H9 (cell line): Measurements from ENCODE around the gene TRAF3. TPM values are rescaled to one million over a fixed set of nuclear protein-coding genes. Genes with fewer than 3 reads are reported as not detected.

Source experiments
- DNase-seq: peaks from one replicate; pipeline ENCODE4 v3.0.0-alpha.2; 2017
- H2AFZ ChIP-seq: one replicate; pipeline ENCODE4 v1.6.1; 2013; ENCODE audit warnings: mild to moderate bottlenecking, low read length, control low read depth, moderate library complexity
- H2AK5ac ChIP-seq: 2 replicates; pipeline ENCODE4 v1.6.1; 2013; ENCODE audit warnings: low read length, control low read depth, mixed read lengths; ENCODE audit not compliant: insufficient read length
- H2BK120ac ChIP-seq: one replicate; pipeline ENCODE4 v1.6.1; 2013; ENCODE audit warnings: low read depth, mild to moderate bottlenecking, low read length, control low read depth, inconsistent platforms; ENCODE audit not compliant: poor library complexity, severe bottlenecking
- H2BK12ac ChIP-seq: 2 replicates; pipeline ENCODE4 v1.6.1; 2013; ENCODE audit warnings: low read length, control low read depth, mixed read lengths, low read depth; ENCODE audit not compliant: insufficient read length
- H2BK15ac ChIP-seq: 2 replicates; pipeline ENCODE4 v1.6.1; 2013; ENCODE audit warnings: low read depth, low read length, control low read depth
- H2BK20ac ChIP-seq: one replicate; pipeline ENCODE4 v1.6.1; 2013; ENCODE audit warnings: low read depth, mild to moderate bottlenecking, low read length, control low read depth, inconsistent platforms; ENCODE audit not compliant: poor library complexity, severe bottlenecking
- H2BK5ac ChIP-seq: 2 replicates; pipeline ENCODE4 v1.6.1; 2013; ENCODE audit warnings: low read length, control low read depth, mixed read lengths; ENCODE audit not compliant: insufficient read length
- H3K14ac ChIP-seq: 2 replicates; pipeline ENCODE4 v1.6.1; 2013; ENCODE audit warnings: low read length, control low read depth; ENCODE audit not compliant: insufficient read depth
- H3K18ac ChIP-seq: 2 replicates; pipeline ENCODE4 v1.6.1; 2013; ENCODE audit warnings: low read depth, mild to moderate bottlenecking, mixed read lengths, low read length, control low read depth; ENCODE audit not compliant: insufficient read length
- H3K23ac ChIP-seq: 2 replicates; pipeline ENCODE4 v1.6.1; 2013; ENCODE audit warnings: low read length, control low read depth, mixed read lengths, low read depth; ENCODE audit not compliant: insufficient read length
- H3K23me2 ChIP-seq: 2 replicates; pipeline ENCODE4 v1.6.1; 2013; ENCODE audit warnings: low read depth, mild to moderate bottlenecking, mixed read lengths, low read length, control low read depth; ENCODE audit not compliant: insufficient read length, poor library complexity, severe bottlenecking
- H3K27ac ChIP-seq: 2 replicates; pipeline ENCODE4 v1.5.1; 2013; ENCODE audit warnings: low read length, control low read depth, mixed read lengths, low read depth; ENCODE audit not compliant: insufficient read length
- H3K27me3 ChIP-seq: 2 replicates; pipeline ENCODE4 v1.6.1; 2013; ENCODE audit warnings: low read length, control low read depth, inconsistent platforms; ENCODE audit not compliant: insufficient read depth
- H3K4ac ChIP-seq: 2 replicates; pipeline ENCODE4 v1.6.1; 2013; ENCODE audit warnings: low read depth, mild to moderate bottlenecking, control low read depth, inconsistent platforms, low read length, moderate library complexity
- H3K4me1 ChIP-seq: 2 replicates; pipeline ENCODE4 v1.6.1; 2013; ENCODE audit warnings: low read length, control low read depth, inconsistent platforms; ENCODE audit not compliant: insufficient read depth
- H3K4me2 ChIP-seq: 2 replicates; pipeline ENCODE4 v1.6.1; 2013; ENCODE audit warnings: low read length, control low read depth, mixed read lengths; ENCODE audit not compliant: insufficient read length, insufficient read depth
- H3K56ac ChIP-seq: 2 replicates; pipeline ENCODE4 v1.6.1; 2013; ENCODE audit warnings: low read depth, mild to moderate bottlenecking, mixed read lengths, low read length, control low read depth; ENCODE audit not compliant: insufficient read length
- H3K79me1 ChIP-seq: 2 replicates; pipeline ENCODE4 v1.6.1; 2013; ENCODE audit warnings: low read depth, mild to moderate bottlenecking, moderate library complexity, low read length, control low read depth, inconsistent platforms; ENCODE audit not compliant: insufficient read depth, poor library complexity, severe bottlenecking
- H3K79me2 ChIP-seq: 2 replicates; pipeline ENCODE4 v1.6.1; 2013; ENCODE audit warnings: low read length, control low read depth, inconsistent platforms; ENCODE audit not compliant: insufficient read depth
- H3K9ac ChIP-seq: 2 replicates; pipeline ENCODE4 v1.6.1; 2013; ENCODE audit warnings: low read length, control low read depth, mixed read lengths; ENCODE audit not compliant: insufficient read length; ENCODE audit errors: extremely low read depth
- H3K9me3 ChIP-seq: one replicate; pipeline ENCODE4 v1.6.1; 2013; ENCODE audit warnings: low read depth, low read length, inconsistent platforms; ENCODE audit not compliant: control insufficient read depth
- H3T11ph ChIP-seq: one replicate; pipeline ENCODE4 v1.6.1; 2013; ENCODE audit warnings: mild to moderate bottlenecking, low read length, control low read depth, inconsistent platforms
- H4K20me1 ChIP-seq: one replicate; pipeline ENCODE4 v1.6.1; 2013; ENCODE audit not compliant: control insufficient read depth, insufficient read length, insufficient read depth
- H4K5ac ChIP-seq: 2 replicates; pipeline ENCODE4 v1.6.1; 2013; ENCODE audit warnings: low read depth, mild to moderate bottlenecking, mixed read lengths, low read length, control low read depth; ENCODE audit not compliant: insufficient read length
- H4K8ac ChIP-seq: replicated peaks from 2 replicates; pipeline ENCODE4 v1.6.1; 2013; ENCODE audit warnings: low read length, control low read depth, mixed read lengths, low read depth; ENCODE audit not compliant: insufficient read length
- H4K91ac ChIP-seq: 2 replicates; pipeline ENCODE4 v1.6.1; 2013; ENCODE audit warnings: low read depth, mild to moderate bottlenecking, moderate library complexity, mixed read lengths, low read length, control low read depth; ENCODE audit not compliant: insufficient read length
- H3K27ac Mint-ChIP-seq, 3 experiments: 2 replicates in 2 of 3; 3 replicates in 1 of 3; pipeline ENCODE4 v1.8.0; 2020 to 2021; ENCODE audit warnings: mixed read lengths in 3 of 3, mild to moderate bottlenecking in 1 of 3, moderate library complexity in 1 of 3
- H3K27me3 Mint-ChIP-seq: 2 replicates; pipeline ENCODE4 v1.8.0; 2021; ENCODE audit warnings: low read depth, mild to moderate bottlenecking, moderate library complexity, mixed read lengths
- H3K36me3 Mint-ChIP-seq, 3 experiments: 2 replicates in 2 of 3; 3 replicates in 1 of 3; pipeline ENCODE4 v1.8.0; 2020 to 2021; ENCODE audit warnings: low read depth in 3 of 3, mixed read lengths in 3 of 3; ENCODE audit not compliant: insufficient read depth in 1 of 3
- H3K4me1 Mint-ChIP-seq, 2 experiments: 2 replicates each; pipeline ENCODE4 v1.8.0; 2020; ENCODE audit warnings: mixed read lengths in 2 of 2
- H3K4me3 Mint-ChIP-seq, 2 experiments: 2 replicates in 1 of 2; 3 replicates in 1 of 2; pipeline ENCODE4 v1.8.0; 2020 to 2021; ENCODE audit warnings: mild to moderate bottlenecking in 2 of 2, mixed read lengths in 2 of 2, moderate library complexity in 1 of 2
- H3K9me3 Mint-ChIP-seq, 2 experiments: 2 replicates in 1 of 2; 3 replicates in 1 of 2; pipeline ENCODE4 v1.8.0; 2020; ENCODE audit warnings: mild to moderate bottlenecking in 2 of 2, mixed read lengths in 2 of 2, moderate library complexity in 1 of 2
- WGBS: extraction: QIAGEN DNeasy Blood & Tissue Kit; methylation state at CpG from one replicate; pipeline ENCODE4 v1.1.7; 2013; ENCODE audit warnings: missing lambda C conversion rate, low lambda C conversion rate, mixed read lengths; ENCODE audit not compliant: insufficient read length; ENCODE audit errors: extremely low coverage; 5-methylcytosine and 5-hydroxymethylcytosine counted together
- total RNA-seq: library from RNA; stranded (reverse); gene quantifications from 2 replicates; pipeline ENCODE4 v1.2.1, GENCODE V29; 2021
- TF ChIP-seq, protein P1 (sequence below): fragments of 200-600 bp; sonication (generic); conservative IDR thresholded peaks from 3 replicates; pipeline ENCODE4 v1.8.0; 2021; ENCODE audit warnings: antibody characterized with exemption, mild to moderate bottlenecking

TRAF3 gene
- total RNA-seq, 1 experiment from 2014 or later = 9.6 TPM

DNA sequence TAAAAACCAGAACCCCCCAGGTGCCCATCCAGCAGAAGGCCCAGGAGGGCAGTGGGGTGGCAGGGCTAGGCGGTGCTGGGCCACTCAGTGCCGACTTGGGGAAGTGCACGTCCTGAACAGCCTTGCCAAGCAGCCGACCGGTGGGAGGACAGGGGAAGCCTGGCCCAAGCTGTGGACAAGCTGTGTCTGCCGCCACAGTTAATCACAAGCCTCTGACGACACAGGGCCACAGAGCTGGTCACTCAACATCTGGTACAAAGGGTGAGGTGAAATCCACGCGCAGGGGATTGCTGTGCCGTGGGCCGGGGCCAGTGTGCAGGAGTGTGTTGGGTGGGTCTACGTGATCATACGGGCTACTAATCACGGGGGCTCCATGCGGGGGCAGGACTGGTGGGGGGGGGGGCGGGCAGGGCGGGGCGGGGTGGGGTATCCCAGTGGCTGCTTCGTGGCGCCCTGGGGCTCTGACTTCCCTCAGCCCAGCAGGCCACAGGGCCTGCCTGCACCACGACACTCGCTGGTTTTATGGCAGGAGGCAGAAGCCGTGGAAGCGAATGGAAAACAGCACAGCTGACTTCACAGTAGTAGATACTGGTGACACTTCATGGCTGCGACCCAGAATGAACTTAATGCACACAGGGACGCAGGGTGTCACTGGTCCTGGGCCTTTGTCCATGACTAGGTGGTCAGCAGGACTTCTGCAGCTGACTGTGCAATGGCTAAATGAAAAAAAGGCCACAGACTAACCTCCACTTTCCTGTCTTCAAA is 155.4 kb downstream of the TRAF3 start:
- H2AFZ ChIP-seq = no peak overlapping the region
- peaks cover 12% of the 10 kb centered on the region for H3K27me3 ChIP-seq
- H3K9ac ChIP-seq = no peak overlapping the region
- no peak overlapping the region for H3K4me3 Mint-ChIP-seq
- H3K56ac ChIP-seq = no peak overlapping the region
- H4K5ac ChIP-seq = no peak overlapping the region
- H3K9me3 Mint-ChIP-seq = no peaks in the 10 kb centered on the region
- peaks cover 21% of the 10 kb centered on the region for H3K23me2 ChIP-seq
- H3K4ac ChIP-seq = no peak overlapping the region
- H2AK5ac ChIP-seq = no peak overlapping the region
- H3K36me3 Mint-ChIP-seq = peaks cover 7 to 44% (median 18%) of the 10 kb centered on the region in 3 experiments; a peak in 6 of 7 replicates
- no peak overlapping the region for H3K27ac ChIP-seq
- no peak overlapping the region for H2BK12ac ChIP-seq
- H3K4me2 ChIP-seq = no peak overlapping the region
- no peak overlapping the region for H3K14ac ChIP-seq
- H2BK120ac ChIP-seq = no peak overlapping the region
- H3T11ph ChIP-seq = no peak overlapping the region
- no CpG with 5 or more reads among the region's 26 CpGs for WGBS
- peak overlapping the region in 1 of 3 experiments; percentile 62; a peak in 1 of 7 replicates for H3K27ac Mint-ChIP-seq
- peaks cover 29% of the 10 kb centered on the region for H3K27me3 Mint-ChIP-seq
- H4K20me1 ChIP-seq = no peaks in the 10 kb centered on the region
- peaks cover 0 to 2% of the 10 kb centered on the region in 2 experiments; a peak in 1 of 4 replicates for H3K4me1 Mint-ChIP-seq
- no peak overlapping the region for H4K91ac ChIP-seq
- no peak overlapping the region for H2BK20ac ChIP-seq
- H2BK5ac ChIP-seq = no peak overlapping the region
- no peak for DNase-seq
- no peak overlapping the region for H3K23ac ChIP-seq
- no peak overlapping the region for H4K8ac ChIP-seq
- H2BK15ac ChIP-seq = no peak overlapping the region
- H3K9me3 ChIP-seq = no peaks in the 10 kb centered on the region
- H3K79me1 ChIP-seq = no peaks in the 10 kb centered on the region
- TF ChIP-seq, protein P1, sequence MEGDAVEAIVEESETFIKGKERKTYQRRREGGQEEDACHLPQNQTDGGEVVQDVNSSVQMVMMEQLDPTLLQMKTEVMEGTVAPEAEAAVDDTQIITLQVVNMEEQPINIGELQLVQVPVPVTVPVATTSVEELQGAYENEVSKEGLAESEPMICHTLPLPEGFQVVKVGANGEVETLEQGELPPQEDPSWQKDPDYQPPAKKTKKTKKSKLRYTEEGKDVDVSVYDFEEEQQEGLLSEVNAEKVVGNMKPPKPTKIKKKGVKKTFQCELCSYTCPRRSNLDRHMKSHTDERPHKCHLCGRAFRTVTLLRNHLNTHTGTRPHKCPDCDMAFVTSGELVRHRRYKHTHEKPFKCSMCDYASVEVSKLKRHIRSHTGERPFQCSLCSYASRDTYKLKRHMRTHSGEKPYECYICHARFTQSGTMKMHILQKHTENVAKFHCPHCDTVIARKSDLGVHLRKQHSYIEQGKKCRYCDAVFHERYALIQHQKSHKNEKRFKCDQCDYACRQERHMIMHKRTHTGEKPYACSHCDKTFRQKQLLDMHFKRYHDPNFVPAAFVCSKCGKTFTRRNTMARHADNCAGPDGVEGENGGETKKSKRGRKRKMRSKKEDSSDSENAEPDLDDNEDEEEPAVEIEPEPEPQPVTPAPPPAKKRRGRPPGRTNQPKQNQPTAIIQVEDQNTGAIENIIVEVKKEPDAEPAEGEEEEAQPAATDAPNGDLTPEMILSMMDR = no peak
- H3K4me1 ChIP-seq = no peaks in the 10 kb centered on the region
- no peaks in the 10 kb centered on the region for H3K79me2 ChIP-seq
- no peak overlapping the region for H3K18ac ChIP-seq
